ENCODE data around the gene MYO10.

The MYO10 gene

DNA sequence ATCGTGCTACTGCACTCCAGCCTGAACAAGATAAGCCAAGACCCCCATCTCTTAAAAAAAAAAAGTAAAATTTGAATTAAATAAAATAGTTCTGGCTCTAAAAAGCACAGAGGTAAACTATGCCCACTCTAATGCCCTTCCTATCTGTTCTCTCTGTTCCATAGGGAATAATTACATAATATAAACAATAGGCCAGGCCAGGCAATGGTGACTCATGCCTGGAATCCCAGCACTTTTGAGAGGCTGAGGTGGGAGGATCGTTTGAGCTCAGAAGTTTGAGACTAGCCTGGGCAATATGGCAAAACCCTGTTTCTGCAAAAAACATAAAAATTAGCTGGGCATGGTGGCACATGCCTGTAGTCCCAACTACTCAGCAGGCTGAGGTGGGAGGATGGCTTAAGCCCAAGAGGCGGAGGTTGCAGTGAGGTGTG is 47.4 kb downstream of the MYO10 start:
- Histone ChIP-seq H3K4me3 (ENCODE audit: low read length) (no peak overlapping the region), H3K9me3 (ENCODE audit: control insufficient read depth, insufficient read depth, low read length) (no peaks in the 10 kb centered on the region), H3K27ac (ENCODE audit: low read length) (no peak overlapping the region), H3K27me3 (ENCODE audit: control insufficient read depth, insufficient read depth, low read length) (no peaks in the 10 kb centered on the region), H3K36me3 (ENCODE audit: control insufficient read depth, insufficient read depth, low read length) (no peaks in the 10 kb centered on the region), H3K4me1 (ENCODE audit: control insufficient read depth, insufficient read depth, low read length) (peaks cover 6% of the 10 kb centered on the region; the same call in 1 of the 2 replicates)
- no CpG with 5 or more reads among the region's 3 CpGs for WGBS (ENCODE audit: insufficient coverage, insufficient read length)
- DNase-seq (ENCODE audit: low read depth, low spot score) = no peak

DNA sequence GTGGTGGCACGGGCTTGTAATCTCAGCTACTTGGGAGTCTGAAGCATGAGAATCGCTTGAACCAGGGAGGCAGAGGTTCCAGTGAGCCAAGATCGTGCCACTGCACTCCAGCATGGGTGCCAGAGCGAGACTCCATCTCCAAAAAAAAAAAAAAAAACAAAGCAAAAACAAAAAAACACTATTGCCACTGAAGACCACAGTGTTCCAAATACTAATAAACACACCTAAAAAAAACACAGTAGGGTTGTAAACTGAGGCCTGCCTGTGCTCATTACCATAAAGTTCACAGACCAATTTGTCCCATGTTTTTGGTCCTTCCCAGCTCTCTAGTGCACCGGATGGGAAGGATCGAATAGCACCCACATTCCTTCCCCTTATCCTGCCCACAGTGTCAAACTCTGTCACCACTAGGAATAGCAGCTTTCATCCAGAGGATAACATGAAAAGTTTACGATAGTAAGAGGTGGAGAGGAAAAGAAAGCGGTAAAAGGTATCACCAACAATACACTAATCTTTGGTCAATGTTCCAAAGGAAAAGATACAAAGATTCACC is 49.2 kb downstream of the MYO10 start:
- DNase-seq (ENCODE audit: low read depth, low spot score) = no peak
- H3K27ac ChIP-seq (ENCODE audit: low read length) = no peak overlapping the region

DNA sequence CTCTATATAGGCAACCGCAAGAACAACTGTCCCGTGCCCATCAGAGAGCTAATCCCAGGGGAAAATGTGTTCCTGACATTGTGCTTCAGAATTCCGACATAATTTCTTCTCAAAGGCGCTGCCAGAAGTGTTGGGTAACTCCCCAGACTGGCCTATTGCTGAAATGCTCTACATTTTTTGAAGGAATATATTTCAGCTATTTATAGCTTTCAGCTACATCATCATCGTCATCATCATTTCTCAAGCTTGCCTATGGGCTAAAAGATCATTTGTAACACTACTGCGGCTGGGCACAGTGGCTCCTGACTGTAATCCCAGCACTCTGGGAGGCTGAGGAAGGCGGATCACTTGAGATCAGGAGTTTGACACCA is 49.7 kb downstream of the MYO10 start:
- H3K27ac ChIP-seq (ENCODE audit: low read length) = no peak overlapping the region
- H3K27me3 ChIP-seq (ENCODE audit: control insufficient read depth, insufficient read depth, low read length) = no peaks in the 10 kb centered on the region
- DNase-seq (ENCODE audit: low read depth, low spot score) = no peak
- H3K9me3 ChIP-seq (ENCODE audit: control insufficient read depth, insufficient read depth, low read length) = no peaks in the 10 kb centered on the region
- no CpG with 5 or more reads among the region's 7 CpGs for WGBS (ENCODE audit: insufficient coverage, insufficient read length)
- H3K4me1 ChIP-seq (ENCODE audit: control insufficient read depth, insufficient read depth, low read length) = peaks cover 4% of the 10 kb centered on the region; the same call in 1 of the 2 replicates
- no peak overlapping the region for H3K4me3 ChIP-seq (ENCODE audit: low read length)
- H3K36me3 ChIP-seq (ENCODE audit: control insufficient read depth, insufficient read depth, low read length) = no peaks in the 10 kb centered on the region

More for the DNA sequence above, 49.2 kb downstream of the MYO10 start:
- Histone ChIP-seq H3K4me1 (ENCODE audit: control insufficient read depth, insufficient read depth, low read length) (peaks cover 4% of the 10 kb centered on the region; the same call in 1 of the 2 replicates), H3K9me3 (ENCODE audit: control insufficient read depth, insufficient read depth, low read length) (no peaks in the 10 kb centered on the region), H3K4me3 (ENCODE audit: low read length) (no peak overlapping the region), H3K27me3 (ENCODE audit: control insufficient read depth, insufficient read depth, low read length) (no peaks in the 10 kb centered on the region), H3K36me3 (ENCODE audit: control insufficient read depth, insufficient read depth, low read length) (no peaks in the 10 kb centered on the region)
- WGBS (ENCODE audit: insufficient coverage, insufficient read length) = no CpG with 5 or more reads among the region's 8 CpGs

DNA sequence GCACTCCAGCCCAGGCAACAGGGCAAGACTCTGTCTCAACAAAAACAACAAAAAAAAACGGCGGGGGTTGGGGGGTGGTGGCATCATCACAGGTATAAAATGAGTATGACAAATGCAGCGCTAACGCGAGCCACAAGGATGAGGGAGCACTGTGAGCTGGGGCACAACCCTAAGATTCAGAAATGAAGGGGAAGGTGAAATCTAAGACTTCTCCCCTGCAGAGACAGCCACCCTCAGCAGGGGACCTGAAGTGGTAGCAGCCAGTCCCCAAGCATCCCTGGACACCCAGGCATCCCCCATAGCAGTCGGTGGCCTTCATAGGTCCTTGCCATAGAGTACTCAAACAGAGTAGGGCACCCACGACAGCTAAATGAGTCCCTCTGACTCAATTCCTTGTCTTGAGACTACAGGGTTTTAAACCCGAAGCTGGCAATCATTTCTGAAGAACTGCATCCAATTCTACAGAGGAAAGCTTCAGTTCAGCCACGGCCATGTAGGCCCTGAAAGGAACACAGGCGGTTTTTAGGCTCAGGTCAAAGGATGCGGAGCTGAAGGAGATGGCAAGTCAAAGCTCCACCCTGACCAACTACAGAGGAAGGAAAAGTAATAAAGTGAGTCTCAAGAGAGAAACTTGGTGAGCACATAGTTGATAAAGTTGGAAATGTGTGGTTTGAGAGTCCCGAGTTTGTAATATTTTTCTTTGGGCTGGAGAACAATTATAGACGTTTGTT is 50.3 kb downstream of the MYO10 start:
- 100% methylated on average over 1 of the region's 13 CpGs for WGBS (ENCODE audit: insufficient coverage, insufficient read length)
- Histone ChIP-seq H3K27me3 (ENCODE audit: control insufficient read depth, insufficient read depth, low read length) (no peaks in the 10 kb centered on the region), H3K9me3 (ENCODE audit: control insufficient read depth, insufficient read depth, low read length) (no peaks in the 10 kb centered on the region), H3K36me3 (ENCODE audit: control insufficient read depth, insufficient read depth, low read length) (no peaks in the 10 kb centered on the region), H3K27ac (ENCODE audit: low read length) (no peak overlapping the region), H3K4me3 (ENCODE audit: low read length) (no peak overlapping the region), H3K4me1 (ENCODE audit: control insufficient read depth, insufficient read depth, low read length) (peaks cover 5% of the 10 kb centered on the region)
- no peak for DNase-seq (ENCODE audit: low read depth, low spot score)

DNA sequence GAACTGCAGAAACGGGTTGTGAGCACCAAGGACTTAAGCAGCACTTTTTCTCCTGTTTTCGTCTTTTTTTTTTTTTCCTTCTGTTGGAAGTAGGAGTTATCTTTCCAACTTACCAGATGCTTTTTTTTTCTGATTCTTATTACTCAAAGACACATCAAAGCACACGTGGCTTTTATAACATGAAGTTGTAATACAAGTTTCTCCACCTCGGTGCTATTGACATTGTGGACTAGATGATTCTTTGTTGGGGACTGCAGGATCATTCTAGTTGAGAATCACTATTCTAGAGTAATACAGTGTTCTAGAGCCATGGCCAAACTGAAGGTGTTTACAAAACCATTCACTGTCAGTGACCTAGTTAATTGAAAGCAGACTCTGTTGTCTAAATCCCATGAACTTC is 51.5 kb downstream of the MYO10 start:
- no peak for DNase-seq (ENCODE audit: low read depth, low spot score)
- H3K27me3 ChIP-seq (ENCODE audit: control insufficient read depth, insufficient read depth, low read length) = no peaks in the 10 kb centered on the region
- no peaks in the 10 kb centered on the region for H3K9me3 ChIP-seq (ENCODE audit: control insufficient read depth, insufficient read depth, low read length)
- H3K4me1 ChIP-seq (ENCODE audit: control insufficient read depth, insufficient read depth, low read length) = peaks cover 5% of the 10 kb centered on the region
- no peak overlapping the region for H3K4me3 ChIP-seq (ENCODE audit: low read length)
- no CpG with 5 or more reads among the region's 4 CpGs for WGBS (ENCODE audit: insufficient coverage, insufficient read length)
- no peaks in the 10 kb centered on the region for H3K36me3 ChIP-seq (ENCODE audit: control insufficient read depth, insufficient read depth, low read length)
- no peak overlapping the region for H3K27ac ChIP-seq (ENCODE audit: low read length)

DNA sequence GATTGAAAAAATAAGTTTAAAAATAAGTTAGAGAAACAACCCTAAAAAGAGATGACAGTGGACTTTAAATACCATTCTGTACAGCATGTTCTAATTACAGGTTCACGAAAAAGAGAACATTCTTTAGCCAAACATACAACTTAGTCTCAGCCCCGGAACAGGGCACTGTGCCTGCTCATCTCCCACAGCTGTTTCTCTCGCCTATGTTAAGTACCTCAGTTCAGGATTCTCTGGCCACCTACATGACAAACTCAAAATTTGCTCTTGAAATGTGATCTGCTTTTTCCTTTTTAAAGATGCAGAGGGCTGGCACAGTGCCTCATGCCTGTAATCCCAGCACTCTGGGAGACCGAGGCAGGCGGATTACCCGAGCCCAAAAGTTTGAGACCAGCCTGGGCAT is 52.3 kb downstream of the MYO10 start:
- H3K36me3 ChIP-seq (ENCODE audit: control insufficient read depth, insufficient read depth, low read length) = no peaks in the 10 kb centered on the region
- peaks cover 5% of the 10 kb centered on the region for H3K4me1 ChIP-seq (ENCODE audit: control insufficient read depth, insufficient read depth, low read length)
- no peaks in the 10 kb centered on the region for H3K27me3 ChIP-seq (ENCODE audit: control insufficient read depth, insufficient read depth, low read length)
- DNase-seq (ENCODE audit: low read depth, low spot score) = no peak
- H3K4me3 ChIP-seq (ENCODE audit: low read length) = no peak overlapping the region
- no CpG with 5 or more reads among the region's 6 CpGs for WGBS (ENCODE audit: insufficient coverage, insufficient read length)
- no peaks in the 10 kb centered on the region for H3K9me3 ChIP-seq (ENCODE audit: control insufficient read depth, insufficient read depth, low read length)
- no peak overlapping the region for H3K27ac ChIP-seq (ENCODE audit: low read length)

DNA sequence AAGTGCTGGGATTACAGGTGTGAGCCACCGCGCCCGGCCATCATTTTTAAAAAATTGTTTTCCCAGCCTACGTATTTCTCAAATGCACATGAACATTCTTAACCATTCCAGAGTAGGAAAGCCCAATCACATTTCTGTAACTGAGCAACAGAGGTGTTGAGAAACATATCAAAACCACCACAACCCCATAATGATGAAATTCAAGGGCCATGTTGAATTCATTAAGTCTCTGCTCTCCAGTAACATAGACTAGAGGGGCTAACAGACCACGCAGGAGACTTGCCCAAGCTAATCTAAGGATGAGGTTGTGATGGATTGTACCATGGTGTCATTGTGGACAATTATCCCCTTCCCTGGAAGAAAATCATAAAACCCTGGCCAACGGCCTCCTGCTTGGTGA is 52.9 kb downstream of the MYO10 start:
- H3K4me3 ChIP-seq (ENCODE audit: low read length) = no peak overlapping the region
- no peaks in the 10 kb centered on the region for H3K36me3 ChIP-seq (ENCODE audit: control insufficient read depth, insufficient read depth, low read length)
- H3K4me1 ChIP-seq (ENCODE audit: control insufficient read depth, insufficient read depth, low read length) = peaks cover 5% of the 10 kb centered on the region
- no CpG with 5 or more reads among the region's 6 CpGs for WGBS (ENCODE audit: insufficient coverage, insufficient read length)
- no peaks in the 10 kb centered on the region for H3K27me3 ChIP-seq (ENCODE audit: control insufficient read depth, insufficient read depth, low read length)
- no peak overlapping the region for H3K27ac ChIP-seq (ENCODE audit: low read length)
- no peak for DNase-seq (ENCODE audit: low read depth, low spot score)
- H3K9me3 ChIP-seq (ENCODE audit: control insufficient read depth, insufficient read depth, low read length) = no peaks in the 10 kb centered on the region

DNA sequence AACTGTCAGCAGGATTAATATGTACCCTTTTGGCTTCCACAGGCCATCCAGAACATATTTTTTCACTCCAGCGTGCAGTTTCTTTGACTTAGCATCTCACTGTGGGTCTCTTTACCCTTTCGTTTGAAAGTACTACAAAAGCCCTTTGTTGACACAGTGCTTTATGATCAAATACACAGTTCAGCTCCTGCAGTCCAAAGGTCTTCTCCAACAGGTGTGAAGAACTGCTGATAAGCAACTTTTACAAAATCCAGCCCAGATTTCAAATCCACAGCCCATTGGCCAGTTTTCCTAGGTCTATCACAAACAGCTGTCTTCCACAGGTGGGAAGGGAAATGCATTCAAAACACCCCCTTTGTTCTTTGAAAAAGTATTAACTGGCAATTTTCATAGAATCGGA is 54.8 kb downstream of the MYO10 start:
- no peak overlapping the region for H3K27ac ChIP-seq (ENCODE audit: low read length)
- no peaks in the 10 kb centered on the region for H3K9me3 ChIP-seq (ENCODE audit: control insufficient read depth, insufficient read depth, low read length)
- no CpG with 5 or more reads among the region's 3 CpGs for WGBS (ENCODE audit: insufficient coverage, insufficient read length)
- no peak overlapping the region for H3K4me3 ChIP-seq (ENCODE audit: low read length)
- no peaks in the 10 kb centered on the region for H3K36me3 ChIP-seq (ENCODE audit: control insufficient read depth, insufficient read depth, low read length)
- H3K27me3 ChIP-seq (ENCODE audit: control insufficient read depth, insufficient read depth, low read length) = no peaks in the 10 kb centered on the region
- no peak for DNase-seq (ENCODE audit: low read depth, low spot score)
- peaks cover 5% of the 10 kb centered on the region for H3K4me1 ChIP-seq (ENCODE audit: control insufficient read depth, insufficient read depth, low read length)

DNA sequence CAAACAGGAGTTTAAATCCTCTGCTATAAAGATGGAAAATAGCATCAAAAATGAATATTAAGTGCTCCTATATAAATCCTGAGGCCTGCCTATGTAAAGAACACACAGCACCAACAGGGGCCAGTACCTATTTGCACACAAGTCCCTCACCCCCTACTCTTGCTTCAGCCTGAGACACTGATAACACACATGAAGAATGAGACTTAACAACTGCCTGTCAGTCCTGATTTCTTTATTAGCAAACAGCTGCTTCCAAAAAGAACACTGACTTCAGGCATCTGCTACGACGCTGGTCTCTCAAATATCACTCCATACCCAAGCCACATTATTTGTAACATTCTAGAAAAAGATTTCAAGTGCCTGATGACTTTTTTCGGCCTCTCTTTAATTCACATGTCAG is 55.5 kb downstream of the MYO10 start:
- Histone ChIP-seq H3K4me3 (ENCODE audit: low read length) (no peak overlapping the region), H3K27ac (ENCODE audit: low read length) (no peak overlapping the region), H3K4me1 (ENCODE audit: control insufficient read depth, insufficient read depth, low read length) (peaks cover 1% of the 10 kb centered on the region), H3K27me3 (ENCODE audit: control insufficient read depth, insufficient read depth, low read length) (no peaks in the 10 kb centered on the region), H3K36me3 (ENCODE audit: control insufficient read depth, insufficient read depth, low read length) (no peaks in the 10 kb centered on the region), H3K9me3 (ENCODE audit: control insufficient read depth, insufficient read depth, low read length) (no peaks in the 10 kb centered on the region)
- DNase-seq (ENCODE audit: low read depth, low spot score) = no peak
- no CpG with 5 or more reads among the region's 3 CpGs for WGBS (ENCODE audit: insufficient coverage, insufficient read length)

DNA sequence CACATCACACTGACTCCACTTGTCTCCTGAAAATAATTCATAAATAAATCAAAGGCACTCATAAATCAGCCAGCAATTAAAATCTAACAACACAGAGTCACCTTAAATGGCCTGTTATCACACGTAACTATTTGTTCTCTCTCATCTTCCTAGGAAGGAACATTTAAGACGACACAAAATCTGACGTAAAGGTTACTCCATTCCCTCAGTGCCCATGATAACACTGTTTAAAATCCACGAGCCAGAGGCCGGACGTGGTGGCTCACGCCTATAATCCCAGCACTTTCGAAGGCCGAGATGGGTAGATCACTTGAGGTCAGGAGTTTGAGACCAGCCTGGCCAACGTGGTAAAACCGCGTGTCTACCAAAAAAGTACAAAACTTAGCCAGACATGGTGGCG is 56.4 kb downstream of the MYO10 start:
- no peak overlapping the region for H3K27ac ChIP-seq (ENCODE audit: low read length)
- WGBS (ENCODE audit: insufficient coverage, insufficient read length) = no CpG with 5 or more reads among the region's 13 CpGs

DNA sequence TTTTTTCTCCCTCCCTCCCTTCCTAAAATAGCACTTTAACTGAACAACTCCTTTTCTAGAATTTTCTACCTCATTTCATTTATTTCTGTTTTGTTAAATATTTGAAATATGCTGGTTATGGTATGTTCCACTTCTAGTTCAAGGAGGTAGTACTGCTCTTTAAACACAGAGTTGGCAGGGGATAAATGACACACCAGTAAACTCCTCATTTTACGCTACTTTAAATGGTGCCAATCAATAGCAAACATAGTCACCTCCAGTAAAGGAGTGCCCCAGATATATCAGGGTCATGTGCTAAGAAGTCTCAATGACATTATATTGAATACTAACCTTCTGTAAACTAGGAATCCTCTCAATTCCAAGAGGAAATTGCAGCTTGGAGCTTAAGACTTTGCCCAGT is 56.9 kb downstream of the MYO10 start:
- Histone ChIP-seq H3K36me3 (ENCODE audit: control insufficient read depth, insufficient read depth, low read length) (no peaks in the 10 kb centered on the region), H3K4me3 (ENCODE audit: low read length) (no peak overlapping the region), H3K9me3 (ENCODE audit: control insufficient read depth, insufficient read depth, low read length) (no peaks in the 10 kb centered on the region), H3K27me3 (ENCODE audit: control insufficient read depth, insufficient read depth, low read length) (no peaks in the 10 kb centered on the region), H3K4me1 (ENCODE audit: control insufficient read depth, insufficient read depth, low read length) (peaks cover 1% of the 10 kb centered on the region; the same call in 1 of the 2 replicates), H3K27ac (ENCODE audit: low read length) (no peak overlapping the region)
- no peak for DNase-seq (ENCODE audit: low read depth, low spot score)
- no CpG with 5 or more reads among the region's 1 CpG for WGBS (ENCODE audit: insufficient coverage, insufficient read length)

More for the DNA sequence above, 56.4 kb downstream of the MYO10 start:
- Histone ChIP-seq H3K36me3 (ENCODE audit: control insufficient read depth, insufficient read depth, low read length) (no peaks in the 10 kb centered on the region), H3K4me1 (ENCODE audit: control insufficient read depth, insufficient read depth, low read length) (peaks cover 1% of the 10 kb centered on the region; the same call in 1 of the 2 replicates), H3K4me3 (ENCODE audit: low read length) (no peak overlapping the region), H3K27me3 (ENCODE audit: control insufficient read depth, insufficient read depth, low read length) (no peaks in the 10 kb centered on the region), H3K9me3 (ENCODE audit: control insufficient read depth, insufficient read depth, low read length) (no peaks in the 10 kb centered on the region)
- DNase-seq (ENCODE audit: low read depth, low spot score) = no peak
